Measurements from ENCODE around the gene RXRB.

DNA sequence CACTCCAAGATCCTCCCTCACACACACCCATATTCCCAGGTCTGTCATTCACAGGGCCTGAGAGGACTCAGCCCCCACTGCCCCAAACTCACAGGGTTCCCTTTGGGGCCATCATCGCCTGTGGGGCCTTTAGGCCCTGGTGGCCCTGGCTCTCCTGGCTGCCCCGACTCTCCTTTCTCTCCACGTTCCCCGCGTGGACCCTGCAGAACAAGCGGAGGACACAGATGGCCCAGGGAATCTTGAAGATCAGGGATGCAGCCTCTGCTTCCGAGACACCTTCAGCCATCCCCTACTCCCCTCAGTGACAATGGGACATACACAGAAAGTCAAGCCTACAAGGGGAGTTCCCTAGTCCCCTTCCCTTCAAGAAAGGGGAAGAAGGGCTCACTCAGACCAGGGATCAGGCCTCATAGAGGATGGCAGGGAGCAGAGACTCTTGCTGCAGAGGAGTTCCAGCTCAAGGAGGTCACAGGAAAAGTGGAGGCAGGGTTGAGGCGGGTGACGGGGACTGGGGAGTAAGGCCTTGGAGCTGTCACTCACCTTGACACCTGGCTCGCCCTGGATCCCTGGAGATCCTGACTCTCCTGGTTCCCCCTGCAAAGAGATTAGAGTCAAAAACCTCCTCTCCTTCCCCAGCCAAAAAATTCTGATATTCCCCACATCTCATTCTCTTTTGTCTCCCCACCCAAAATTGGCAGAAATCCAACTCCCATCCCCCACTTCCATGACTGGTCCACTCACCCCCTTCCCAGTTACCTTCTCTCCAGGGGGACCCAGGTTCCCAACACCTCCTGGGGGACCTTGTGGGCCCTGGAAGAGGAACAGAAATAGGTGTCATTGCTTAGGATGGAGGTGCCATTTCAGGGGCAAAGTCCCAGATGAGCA, 30.9 kb downstream of the RXRB start:
- no peak for TF ChIP-seq POLR2A (IDR thresholded peaks at IDR 0.05; ENCODE audit: low read depth, low read length)
- TF ChIP-seq TAF1 (IDR thresholded peaks at IDR 0.05; ENCODE audit: low read depth, low read length) = no peak
- no peak for TF ChIP-seq POLR2AphosphoS5 (IDR thresholded peaks at IDR 0.05; ENCODE audit: low read depth, low read length)
- no peak for TF ChIP-seq SPI1 (IDR thresholded peaks at IDR 0.05; ENCODE audit: low read depth, low read length)
- no peak for TF ChIP-seq POU2F2 (IDR thresholded peaks at IDR 0.05; ENCODE audit: low read depth, low read length)
- TF ChIP-seq PAX5 (IDR thresholded peaks at IDR 0.05; ENCODE audit: insufficient read depth, low read length, severe bottlenecking) = no peak
